Astrocyte (in vitro differentiated cells and primary cell): ENCODE measurements around the gene ADGRF1. TPM values are rescaled to one million over a fixed set of nuclear protein-coding genes. Genes with fewer than 3 reads are reported as not detected.

ENCODE experiments used
- DNase-seq: peaks from one replicate; pipeline ENCODE4 v3.0.0-alpha.2; 2010; ENCODE audit warnings: low read depth
- FAIRE-seq: peaks from 2 replicates; lab custom pipeline; 2011; peaks lifted over from hg19 to GRCh38; lab: Jason Lieb, UNC
- H2AFZ ChIP-seq: 2 replicates; pipeline ENCODE4 v1.6.0; 2012; ENCODE audit warnings: low read depth, low read length, inconsistent platforms
- H3K27ac ChIP-seq: 2 replicates; pipeline ENCODE4 v1.5.1; 2011; ENCODE audit warnings: low read depth, low read length, inconsistent platforms
- H3K27me3 ChIP-seq: 2 replicates; pipeline ENCODE4 v1.6.0; 2011; ENCODE audit warnings: low read length, inconsistent platforms; ENCODE audit not compliant: insufficient read depth
- H3K36me3 ChIP-seq: 2 replicates; pipeline ENCODE4 v1.5.1; 2011; ENCODE audit warnings: low read length, inconsistent platforms; ENCODE audit not compliant: insufficient read depth
- H3K4me1 ChIP-seq: 2 replicates; pipeline ENCODE4 v1.5.1; 2011; ENCODE audit warnings: low read length, inconsistent platforms; ENCODE audit not compliant: insufficient read depth
- H3K4me2 ChIP-seq: 2 replicates; pipeline ENCODE4 v1.6.0; 2012; ENCODE audit warnings: low read length, inconsistent platforms
- H3K4me3 ChIP-seq: 2 replicates; pipeline ENCODE4 v1.5.1; 2011; ENCODE audit warnings: low read depth, mild to moderate bottlenecking, low read length, inconsistent platforms; ENCODE audit not compliant: insufficient read depth
- H3K79me2 ChIP-seq: 2 replicates; pipeline ENCODE4 v1.6.0; 2012; ENCODE audit warnings: mild to moderate bottlenecking, low read length, inconsistent platforms; ENCODE audit not compliant: insufficient read depth
- H3K9ac ChIP-seq: 2 replicates; pipeline ENCODE4 v1.6.0; 2012; ENCODE audit warnings: mild to moderate bottlenecking, low read length, inconsistent platforms
- H3K9me3 ChIP-seq: 2 replicates; pipeline ENCODE4 v1.5.1; 2012; ENCODE audit warnings: low read depth, mild to moderate bottlenecking, low read length, inconsistent platforms; ENCODE audit not compliant: insufficient read depth
- H4K20me1 ChIP-seq: 2 replicates; pipeline ENCODE4 v1.6.0; 2012; ENCODE audit warnings: low read length, inconsistent platforms; ENCODE audit not compliant: insufficient read depth
- H3K27ac Mint-ChIP-seq: one replicate; pipeline ENCODE4 v1.8.0; 2021; ENCODE audit warnings: mild to moderate bottlenecking, mixed read lengths; ENCODE audit not compliant: unreplicated experiment
- H3K27me3 Mint-ChIP-seq: one replicate; pipeline ENCODE4 v1.8.0; 2021; ENCODE audit warnings: low read depth, mixed read lengths; ENCODE audit not compliant: unreplicated experiment
- H3K36me3 Mint-ChIP-seq: one replicate; pipeline ENCODE4 v1.8.0; 2021; ENCODE audit warnings: low read depth, mixed read lengths; ENCODE audit not compliant: unreplicated experiment
- H3K4me1 Mint-ChIP-seq: one replicate; pipeline ENCODE4 v1.8.0; 2021; ENCODE audit warnings: low read depth, mixed read lengths; ENCODE audit not compliant: unreplicated experiment
- H3K4me3 Mint-ChIP-seq: one replicate; pipeline ENCODE4 v1.8.0; 2021; ENCODE audit warnings: mild to moderate bottlenecking, moderate library complexity, mixed read lengths; ENCODE audit not compliant: unreplicated experiment
- H3K9me3 Mint-ChIP-seq: one replicate; pipeline ENCODE4 v1.8.0; 2021; ENCODE audit warnings: mild to moderate bottlenecking, mixed read lengths; ENCODE audit not compliant: unreplicated experiment
- EZH2 ChIP-seq: IDR thresholded peaks from 2 replicates; pipeline ENCODE4 v1.6.1; 2012; ENCODE audit warnings: mild to moderate bottlenecking, low read length, inconsistent platforms; ENCODE audit not compliant: insufficient read depth
- total RNA-seq: library from RNA; stranded (reverse); gene quantifications from 2 replicates; pipeline ENCODE4 v1.2.1, GENCODE V29; 2021
- TF ChIP-seq, protein P1 (sequence below): IDR thresholded peaks from 2 replicates; pipeline ENCODE4 v1.5.1; 2011; ENCODE audit warnings: low read depth, mild to moderate bottlenecking, inconsistent platforms, low read length, moderate library complexity; ENCODE audit not compliant: insufficient read depth

Gene ADGRF1
- total RNA-seq, 1 donor from 2014 or later, result 0.25 TPM

DNA sequence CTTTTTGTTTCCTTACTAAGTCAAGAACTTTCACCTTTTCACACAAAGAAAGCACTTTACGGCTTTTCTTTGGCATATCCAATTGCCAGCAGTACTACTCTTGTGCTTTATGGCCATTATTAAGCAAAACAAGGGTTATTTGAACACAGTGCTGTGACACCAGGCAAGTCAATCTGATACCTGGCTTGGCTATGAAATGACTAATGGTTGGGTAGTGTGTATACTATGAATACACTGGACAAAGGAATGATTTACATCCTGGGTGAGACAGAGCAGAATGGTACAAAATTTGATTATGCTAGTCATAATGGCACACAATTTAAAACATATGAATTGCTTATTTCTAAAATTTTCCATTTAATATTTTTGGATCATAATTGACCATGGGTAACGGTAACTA, 22.1 kb upstream of the ADGRF1 start:
- FAIRE-seq (no peak), DNase-seq (no peak)
- Mint-ChIP-seq H3K4me3 (no peak overlapping the region), H3K27ac (no peak overlapping the region), H3K9me3 (peaks cover 4% of the 10 kb centered on the region), H3K4me1 (peaks cover 8% of the 10 kb centered on the region), H3K27me3 (no peaks in the 10 kb centered on the region), H3K36me3 (peaks cover 3% of the 10 kb centered on the region)
- H2AFZ ChIP-seq, result no peak overlapping the region
- H3K79me2 ChIP-seq, result no peaks in the 10 kb centered on the region
- no peaks in the 10 kb centered on the region for H3K36me3 ChIP-seq
- no peak overlapping the region for H3K27ac ChIP-seq
- no peak overlapping the region for H3K9ac ChIP-seq
- no peaks in the 10 kb centered on the region for H4K20me1 ChIP-seq
- no peak overlapping the region for H3K4me3 ChIP-seq
- no peak for TF ChIP-seq EZH2
- TF ChIP-seq, protein P1, sequence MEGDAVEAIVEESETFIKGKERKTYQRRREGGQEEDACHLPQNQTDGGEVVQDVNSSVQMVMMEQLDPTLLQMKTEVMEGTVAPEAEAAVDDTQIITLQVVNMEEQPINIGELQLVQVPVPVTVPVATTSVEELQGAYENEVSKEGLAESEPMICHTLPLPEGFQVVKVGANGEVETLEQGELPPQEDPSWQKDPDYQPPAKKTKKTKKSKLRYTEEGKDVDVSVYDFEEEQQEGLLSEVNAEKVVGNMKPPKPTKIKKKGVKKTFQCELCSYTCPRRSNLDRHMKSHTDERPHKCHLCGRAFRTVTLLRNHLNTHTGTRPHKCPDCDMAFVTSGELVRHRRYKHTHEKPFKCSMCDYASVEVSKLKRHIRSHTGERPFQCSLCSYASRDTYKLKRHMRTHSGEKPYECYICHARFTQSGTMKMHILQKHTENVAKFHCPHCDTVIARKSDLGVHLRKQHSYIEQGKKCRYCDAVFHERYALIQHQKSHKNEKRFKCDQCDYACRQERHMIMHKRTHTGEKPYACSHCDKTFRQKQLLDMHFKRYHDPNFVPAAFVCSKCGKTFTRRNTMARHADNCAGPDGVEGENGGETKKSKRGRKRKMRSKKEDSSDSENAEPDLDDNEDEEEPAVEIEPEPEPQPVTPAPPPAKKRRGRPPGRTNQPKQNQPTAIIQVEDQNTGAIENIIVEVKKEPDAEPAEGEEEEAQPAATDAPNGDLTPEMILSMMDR, result no peak
- H3K4me1 ChIP-seq, result no peaks in the 10 kb centered on the region
- no peak overlapping the region for H3K4me2 ChIP-seq
- no peaks in the 10 kb centered on the region for H3K9me3 ChIP-seq
- H3K27me3 ChIP-seq, result no peaks in the 10 kb centered on the region

DNA sequence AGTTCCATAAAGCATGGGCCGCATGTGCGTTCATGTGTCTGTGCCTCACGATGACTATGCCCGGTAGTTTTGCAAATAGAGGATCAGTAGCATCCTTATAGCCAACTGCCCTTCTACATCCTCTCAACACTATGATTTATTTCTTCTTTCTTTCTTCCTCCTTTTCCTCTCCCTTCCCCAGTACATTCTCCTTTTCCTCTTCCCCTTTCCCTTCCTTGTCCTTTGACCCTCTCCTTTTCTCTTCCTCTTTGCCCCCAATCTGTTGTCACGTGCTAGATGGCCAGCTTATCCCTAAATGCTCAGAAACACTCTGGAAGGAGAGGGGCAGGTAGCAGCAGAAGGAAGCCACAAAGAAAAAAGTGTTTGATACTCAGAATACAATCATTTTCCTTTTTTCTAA, 20.2 kb upstream of the ADGRF1 start:
- Mint-ChIP-seq H3K36me3 (peaks cover 3% of the 10 kb centered on the region), H3K4me1 (peaks cover 16% of the 10 kb centered on the region)
- TF ChIP-seq, protein P1, result no peak
- TF ChIP-seq EZH2, result no peak

DNA sequence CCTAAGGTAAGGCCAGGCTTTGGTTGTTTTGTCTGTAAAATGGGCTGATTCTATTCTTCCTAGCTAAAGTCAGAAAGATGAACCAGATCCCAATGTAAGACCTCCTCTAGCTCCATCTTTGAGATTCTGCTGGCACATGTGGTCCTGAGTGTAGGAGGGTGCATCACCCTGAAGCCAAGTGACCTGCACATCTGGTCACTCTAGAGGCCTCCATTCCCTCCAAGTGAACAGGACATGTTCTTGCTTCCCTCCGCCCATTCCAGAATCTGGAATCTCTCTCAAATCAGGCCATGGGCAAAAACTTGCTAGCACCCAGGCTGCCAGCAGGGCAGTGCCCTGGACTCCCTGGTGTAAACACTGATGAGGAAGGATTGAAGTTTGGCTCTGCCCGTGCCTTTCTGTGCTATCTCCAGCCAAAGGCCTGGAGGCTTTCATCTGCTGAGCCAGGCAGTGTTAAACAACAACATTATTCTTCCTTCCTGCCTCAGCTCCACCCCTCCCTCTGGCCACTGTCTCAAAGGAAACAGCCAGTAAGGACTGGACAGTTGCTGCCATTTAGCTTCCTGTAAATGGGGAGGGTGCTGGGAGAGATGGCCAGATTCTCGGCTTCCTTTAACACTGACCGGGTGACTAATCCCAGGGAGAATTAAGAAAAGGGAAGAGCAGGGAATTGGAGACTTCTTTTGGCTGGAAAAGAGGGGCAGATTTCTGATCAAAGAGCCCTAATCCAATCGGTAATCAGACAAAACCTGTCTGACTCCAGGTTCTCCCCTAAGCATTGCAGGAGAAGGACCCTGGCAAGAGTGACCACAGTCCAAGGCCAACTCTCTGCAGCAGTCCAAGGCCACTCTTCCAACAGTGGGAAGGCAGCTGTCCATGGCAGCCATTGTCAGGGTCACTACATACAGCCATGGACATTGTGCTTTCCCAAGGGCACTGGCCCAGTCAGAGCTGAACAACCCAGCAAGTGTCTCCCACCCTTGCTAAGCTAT, 19.5 kb upstream of the ADGRF1 start:
- peak overlapping the region; percentile 59 for H2AFZ ChIP-seq
- H3K79me2 ChIP-seq, result no peaks in the 10 kb centered on the region
- no peaks in the 10 kb centered on the region for H3K36me3 ChIP-seq
- Mint-ChIP-seq H3K9me3 (peaks cover 4% of the 10 kb centered on the region), H3K27ac (peak overlapping the region; percentile 56), H3K27me3 (no peaks in the 10 kb centered on the region), H3K4me1 (peaks cover 18% of the 10 kb centered on the region), H3K36me3 (peaks cover 3% of the 10 kb centered on the region), H3K4me3 (no peak overlapping the region)
- no peaks in the 10 kb centered on the region for H3K9me3 ChIP-seq
- DNase-seq, result peak; percentile 48
- no peak for FAIRE-seq
- no peak overlapping the region for H3K4me3 ChIP-seq
- no peaks in the 10 kb centered on the region for H3K4me1 ChIP-seq
- TF ChIP-seq EZH2, result no peak
- TF ChIP-seq, protein P1, result no peak
- H3K4me2 ChIP-seq, result no peak overlapping the region
- no peaks in the 10 kb centered on the region for H4K20me1 ChIP-seq
- H3K27me3 ChIP-seq, result no peaks in the 10 kb centered on the region
- no peak overlapping the region for H3K27ac ChIP-seq
- no peak overlapping the region for H3K9ac ChIP-seq

More for the DNA sequence above, 20.2 kb upstream of the ADGRF1 start:
- no peaks in the 10 kb centered on the region for H3K36me3 ChIP-seq
- H3K27ac Mint-ChIP-seq, result no peak overlapping the region
- H3K9me3 Mint-ChIP-seq, result peaks cover 4% of the 10 kb centered on the region
- H3K79me2 ChIP-seq, result no peaks in the 10 kb centered on the region
- no peak overlapping the region for H3K4me3 Mint-ChIP-seq
- DNase-seq (no peak), FAIRE-seq (no peak)
- no peaks in the 10 kb centered on the region for H3K27me3 Mint-ChIP-seq
- H2AFZ ChIP-seq, result no peak overlapping the region
- no peak overlapping the region for H3K4me2 ChIP-seq
- H3K4me3 ChIP-seq, result no peak overlapping the region
- no peaks in the 10 kb centered on the region for H3K27me3 ChIP-seq
- no peaks in the 10 kb centered on the region for H3K9me3 ChIP-seq
- H3K4me1 ChIP-seq, result no peaks in the 10 kb centered on the region
- no peaks in the 10 kb centered on the region for H4K20me1 ChIP-seq
- H3K27ac ChIP-seq, result no peak overlapping the region
- H3K9ac ChIP-seq, result no peak overlapping the region
